AG04450 (cell line): ENCODE data around the gene SAPCD2. TPM values are rescaled to one million over a fixed set of nuclear protein-coding genes. Genes with fewer than 3 reads are reported as not detected.

ENCODE experiments used
- CTCF ChIA-PET: fragments of 300-600, 350-600 bp; formaldehyde crosslinking; extraction: SDS; loops from one replicate; lab custom pipeline; 2022; ENCODE audit warnings: antibody characterized with exemption, inconsistent platforms; lab: Charles Lee
- POLR2A ChIA-PET: fragments of 350-600 bp; formaldehyde crosslinking; extraction: SDS; loops from one replicate; lab custom pipeline; 2021; ENCODE audit warnings: antibody characterized with exemption, inconsistent platforms; lab: Yijun Ruan, JAX
- DNase-seq: peaks from one replicate; pipeline ENCODE4 v3.0.0-alpha.2; 2011; ENCODE audit warnings: low read depth, low spot score
- H3K27ac ChIP-seq: one replicate; pipeline ENCODE4 v1.5.1; 2012; ENCODE audit warnings: low read depth, low read length, control low read depth
- H3K27me3 ChIP-seq: one replicate; pipeline ENCODE4 v1.6.0; 2012; ENCODE audit warnings: low read length; ENCODE audit not compliant: control insufficient read depth, insufficient read depth
- H3K4me3 ChIP-seq: 2 replicates; pipeline ENCODE4 v1.5.1; 2011; ENCODE audit warnings: mild to moderate bottlenecking, low read depth, low read length, control low read depth
- H3K9me3 ChIP-seq: 2 replicates; pipeline ENCODE4 v1.5.1; 2012; ENCODE audit warnings: low read length; ENCODE audit not compliant: control insufficient read depth, insufficient read depth
- CTCF ChIP-seq: IDR thresholded peaks from 2 replicates; pipeline ENCODE4 v1.5.1; 2011; ENCODE audit warnings: low read depth, low read length, control low read depth, inconsistent platforms
- polyA plus RNA-seq: library from polyadenylated mRNA; depleted of rRNA; stranded (reverse); fragments of >200 nt; gene quantifications from 2 replicates; pipeline ENCODE4 v1.2.3, GENCODE V29; 2011

The SAPCD2 gene
- polyA plus RNA-seq, 1 experiment: 1.5 TPM

GRCh38 chr9:137112564-137113384 lies 42.4 kb upstream of the SAPCD2 start:
- ChIA-PET POLR2A (interaction anchor here (1.0 kb wide), 1 partner anchor 128 kb away, joined by 3 read pairs; the partner anchor contains the start of gene TUBB4B), CTCF (no interaction called here)
- Histone ChIP-seq H3K27ac (no peak overlapping the region), H3K27me3 (no peaks in the 10 kb centered on the region), H3K4me3 (no peak overlapping the region), H3K9me3 (no peaks in the 10 kb centered on the region; the same call in 1 of the 2 replicates)
- no peak for TF ChIP-seq CTCF
- DNase-seq: no peak

- Histone ChIP-seq H3K27me3 (no peaks in the 10 kb centered on the region), H3K4me3 (no peak overlapping the region), H3K27ac (no peak overlapping the region), H3K9me3 (no peaks in the 10 kb centered on the region; the same call in 1 of the 2 replicates)
- ChIA-PET CTCF (interaction anchor here (0.5 kb wide), 1 partner anchor 45 kb away, joined by 3 read pairs; no protein-coding TSS in a partner anchor), POLR2A (no interaction called here)
- DNase-seq: no peak
- no peak for TF ChIP-seq CTCF
Measured at GRCh38 chr9:137111788-137112563, 41.6 kb upstream of the SAPCD2 start.

GRCh38 chr9:137110911-137111787 lies 40.8 kb upstream of the SAPCD2 start:
- POLR2A ChIA-PET: no interaction called here
- Histone ChIP-seq H3K9me3 (no peaks in the 10 kb centered on the region; the same call in 1 of the 2 replicates), H3K27me3 (no peaks in the 10 kb centered on the region), H3K27ac (no peak overlapping the region), H3K4me3 (no peak overlapping the region)
- DNase-seq: no peak
- TF ChIP-seq CTCF: no peak
- CTCF ChIA-PET: interaction anchor here (0.5 kb wide), 1 partner anchor 44 kb away, joined by 3 read pairs; no protein-coding TSS in a partner anchor

- POLR2A ChIA-PET: no interaction called here
Measured at GRCh38 chr9:137110147-137110910, 40.0 kb upstream of the SAPCD2 start.

More at GRCh38 chr9:137110147-137110910, 40.0 kb upstream of the SAPCD2 start:
- no peak for DNase-seq
- Histone ChIP-seq H3K9me3 (no peaks in the 10 kb centered on the region; the same call in 1 of the 2 replicates), H3K27ac (no peak overlapping the region), H3K27me3 (no peaks in the 10 kb centered on the region), H3K4me3 (no peak overlapping the region)
- CTCF ChIA-PET: no interaction called here
- TF ChIP-seq CTCF: no peak
